Measurements from ENCODE around the gene FAM72B. TPM values are rescaled to one million over a fixed set of nuclear protein-coding genes. Genes with fewer than 3 reads are reported as not detected.
"Not testable (repeated sequence)": the region's sequence is repeated elsewhere in the genome, so short reads cannot be mapped to it uniquely, and the experiment has no call there.

The FAM72B gene
- total RNA-seq, 1 experiment from 2014 or later: 16.4 TPM

- H3K36me3 ChIP-seq (ENCODE audit: insufficient read depth, low read length, poor library complexity, severe bottlenecking); H3K4me3 ChIP-seq (ENCODE audit: low read depth, low read length, poor library complexity, severe bottlenecking); H3K27ac ChIP-seq (ENCODE audit: low read depth, low read length, poor library complexity, severe bottlenecking); BruUV-seq (replicated peaks); DNase-seq (ENCODE audit: low spot score); H3K27me3 ChIP-seq (replicated peaks; ENCODE audit: insufficient read depth, low read depth, low read length, poor library complexity); H3K4me1 ChIP-seq (ENCODE audit: insufficient read depth, low read length, poor library complexity, severe bottlenecking); intact Hi-C loops (cut with micrococcal nuclease; ENCODE audit: unreplicated experiment); POLR2A ChIA-PET (ENCODE audit: low non-redundant PET); CTCF ChIA-PET; H3K9me3 ChIP-seq (ENCODE audit: low read depth, low read length, poor library complexity, severe bottlenecking): not testable (repeated sequence)
These were observed 37.6 kb upstream of the FAM72B start for GRCh38 chr1:121221770-121222169.

- H3K36me3 ChIP-seq (ENCODE audit: insufficient read depth, low read length, poor library complexity, severe bottlenecking); H3K27me3 ChIP-seq (replicated peaks; ENCODE audit: insufficient read depth, low read depth, low read length, poor library complexity); H3K4me1 ChIP-seq (ENCODE audit: insufficient read depth, low read length, poor library complexity, severe bottlenecking); BruUV-seq (replicated peaks); H3K9me3 ChIP-seq (ENCODE audit: low read depth, low read length, poor library complexity, severe bottlenecking); DNase-seq (ENCODE audit: low spot score); H3K4me3 ChIP-seq (ENCODE audit: low read depth, low read length, poor library complexity, severe bottlenecking); H3K27ac ChIP-seq (ENCODE audit: low read depth, low read length, poor library complexity, severe bottlenecking); CTCF ChIA-PET; intact Hi-C loops (cut with micrococcal nuclease; ENCODE audit: unreplicated experiment); POLR2A ChIA-PET (ENCODE audit: low non-redundant PET): not testable (repeated sequence)
These were observed 32.5 kb upstream of the FAM72B start for GRCh38 chr1:121216676-121217075.

- CTCF ChIA-PET; intact Hi-C loops (cut with micrococcal nuclease; ENCODE audit: unreplicated experiment); H3K27ac ChIP-seq (ENCODE audit: low read depth, low read length, poor library complexity, severe bottlenecking); DNase-seq (ENCODE audit: low spot score); H3K36me3 ChIP-seq (ENCODE audit: insufficient read depth, low read length, poor library complexity, severe bottlenecking); H3K27me3 ChIP-seq (replicated peaks; ENCODE audit: insufficient read depth, low read depth, low read length, poor library complexity); H3K4me3 ChIP-seq (ENCODE audit: low read depth, low read length, poor library complexity, severe bottlenecking); POLR2A ChIA-PET (ENCODE audit: low non-redundant PET); H3K4me1 ChIP-seq (ENCODE audit: insufficient read depth, low read length, poor library complexity, severe bottlenecking); H3K9me3 ChIP-seq (ENCODE audit: low read depth, low read length, poor library complexity, severe bottlenecking); BruUV-seq (replicated peaks): not testable (repeated sequence)
These were observed 31.7 kb upstream of the FAM72B start for GRCh38 chr1:121215699-121216417.

GRCh38 chr1:121214544-121215156 lies 30.5 kb upstream of the FAM72B start:
- H3K36me3 ChIP-seq (ENCODE audit: insufficient read depth, low read length, poor library complexity, severe bottlenecking); H3K27ac ChIP-seq (ENCODE audit: low read depth, low read length, poor library complexity, severe bottlenecking); DNase-seq (ENCODE audit: low spot score); BruUV-seq (replicated peaks); H3K9me3 ChIP-seq (ENCODE audit: low read depth, low read length, poor library complexity, severe bottlenecking); H3K4me1 ChIP-seq (ENCODE audit: insufficient read depth, low read length, poor library complexity, severe bottlenecking); POLR2A ChIA-PET (ENCODE audit: low non-redundant PET); CTCF ChIA-PET; intact Hi-C loops (cut with micrococcal nuclease; ENCODE audit: unreplicated experiment); H3K4me3 ChIP-seq (ENCODE audit: low read depth, low read length, poor library complexity, severe bottlenecking); H3K27me3 ChIP-seq (replicated peaks; ENCODE audit: insufficient read depth, low read depth, low read length, poor library complexity): not testable (repeated sequence)

GRCh38 chr1:121213491-121213890 lies 29.4 kb upstream of the FAM72B start:
- H3K4me3 ChIP-seq (ENCODE audit: low read depth, low read length, poor library complexity, severe bottlenecking); H3K27me3 ChIP-seq (replicated peaks; ENCODE audit: insufficient read depth, low read depth, low read length, poor library complexity); DNase-seq (ENCODE audit: low spot score); H3K9me3 ChIP-seq (ENCODE audit: low read depth, low read length, poor library complexity, severe bottlenecking); H3K27ac ChIP-seq (ENCODE audit: low read depth, low read length, poor library complexity, severe bottlenecking); BruUV-seq (replicated peaks); H3K4me1 ChIP-seq (ENCODE audit: insufficient read depth, low read length, poor library complexity, severe bottlenecking); POLR2A ChIA-PET (ENCODE audit: low non-redundant PET); H3K36me3 ChIP-seq (ENCODE audit: insufficient read depth, low read length, poor library complexity, severe bottlenecking); intact Hi-C loops (cut with micrococcal nuclease; ENCODE audit: unreplicated experiment); CTCF ChIA-PET: not testable (repeated sequence)

- CTCF ChIA-PET; H3K4me3 ChIP-seq (ENCODE audit: low read depth, low read length, poor library complexity, severe bottlenecking); H3K9me3 ChIP-seq (ENCODE audit: low read depth, low read length, poor library complexity, severe bottlenecking); H3K27ac ChIP-seq (ENCODE audit: low read depth, low read length, poor library complexity, severe bottlenecking); H3K4me1 ChIP-seq (ENCODE audit: insufficient read depth, low read length, poor library complexity, severe bottlenecking); DNase-seq (ENCODE audit: low spot score); H3K36me3 ChIP-seq (ENCODE audit: insufficient read depth, low read length, poor library complexity, severe bottlenecking); intact Hi-C loops (cut with micrococcal nuclease; ENCODE audit: unreplicated experiment); POLR2A ChIA-PET (ENCODE audit: low non-redundant PET); BruUV-seq (replicated peaks); H3K27me3 ChIP-seq (replicated peaks; ENCODE audit: insufficient read depth, low read depth, low read length, poor library complexity): not testable (repeated sequence)
These were observed 26.6 kb upstream of the FAM72B start for GRCh38 chr1:121210778-121211177.

- POLR2A ChIA-PET (ENCODE audit: low non-redundant PET); H3K4me3 ChIP-seq (ENCODE audit: low read depth, low read length, poor library complexity, severe bottlenecking); intact Hi-C loops (cut with micrococcal nuclease; ENCODE audit: unreplicated experiment); BruUV-seq (replicated peaks); H3K27ac ChIP-seq (ENCODE audit: low read depth, low read length, poor library complexity, severe bottlenecking); H3K27me3 ChIP-seq (replicated peaks; ENCODE audit: insufficient read depth, low read depth, low read length, poor library complexity); CTCF ChIA-PET; H3K9me3 ChIP-seq (ENCODE audit: low read depth, low read length, poor library complexity, severe bottlenecking); H3K4me1 ChIP-seq (ENCODE audit: insufficient read depth, low read length, poor library complexity, severe bottlenecking); DNase-seq (ENCODE audit: low spot score); H3K36me3 ChIP-seq (ENCODE audit: insufficient read depth, low read length, poor library complexity, severe bottlenecking): not testable (repeated sequence)
These were observed 24.2 kb upstream of the FAM72B start for GRCh38 chr1:121208375-121208774.

- CTCF ChIA-PET; H3K4me1 ChIP-seq (ENCODE audit: insufficient read depth, low read length, poor library complexity, severe bottlenecking); H3K4me3 ChIP-seq (ENCODE audit: low read depth, low read length, poor library complexity, severe bottlenecking); H3K36me3 ChIP-seq (ENCODE audit: insufficient read depth, low read length, poor library complexity, severe bottlenecking); H3K27ac ChIP-seq (ENCODE audit: low read depth, low read length, poor library complexity, severe bottlenecking); DNase-seq (ENCODE audit: low spot score); H3K27me3 ChIP-seq (replicated peaks; ENCODE audit: insufficient read depth, low read depth, low read length, poor library complexity); BruUV-seq (replicated peaks); intact Hi-C loops (cut with micrococcal nuclease; ENCODE audit: unreplicated experiment); H3K9me3 ChIP-seq (ENCODE audit: low read depth, low read length, poor library complexity, severe bottlenecking); POLR2A ChIA-PET (ENCODE audit: low non-redundant PET): not testable (repeated sequence)
These were observed 23.2 kb upstream of the FAM72B start for GRCh38 chr1:121207328-121207727.
